Mesenchymal stem cell (in vitro differentiated cells and primary cell): ENCODE data around the gene SH2D7.

Source experiments
- DNase-seq: peaks from one replicate; pipeline ENCODE4 v3.0.0-alpha.2; 2013
- H2AFZ ChIP-seq: one replicate; pipeline ENCODE4 v1.6.1; 2013; ENCODE audit warnings: low read depth, mild to moderate bottlenecking, control low read depth, inconsistent platforms, low read length, moderate library complexity
- H2AK5ac ChIP-seq: 2 replicates; pipeline ENCODE4 v1.6.1; 2013; ENCODE audit warnings: low read length, moderate library complexity, mild to moderate bottlenecking, inconsistent platforms; ENCODE audit not compliant: severe bottlenecking
- H2BK120ac ChIP-seq: one replicate; pipeline ENCODE4 v1.6.1; 2013; ENCODE audit warnings: low read depth, mild to moderate bottlenecking, inconsistent platforms, low read length, moderate library complexity
- H2BK12ac ChIP-seq, 2 experiments: one replicate each; pipeline ENCODE4 v1.6.1; 2013; ENCODE audit warnings: inconsistent platforms in 2 of 2, low read length in 2 of 2, mild to moderate bottlenecking in 2 of 2, moderate library complexity in 2 of 2, control low read depth in 1 of 2
- H2BK15ac ChIP-seq: one replicate; pipeline ENCODE4 v1.6.1; 2013; ENCODE audit warnings: mild to moderate bottlenecking, low read depth, inconsistent platforms; ENCODE audit not compliant: poor library complexity, severe bottlenecking
- H2BK5ac ChIP-seq: 2 replicates; pipeline ENCODE4 v1.6.1; 2013; ENCODE audit warnings: low read depth, mild to moderate bottlenecking, low read length, control low read depth, inconsistent platforms; ENCODE audit not compliant: poor library complexity, severe bottlenecking
- H3K14ac ChIP-seq, 2 experiments: one replicate each; pipeline ENCODE4 v1.6.1; 2013; ENCODE audit warnings: inconsistent platforms in 2 of 2, low read length in 2 of 2, control low read depth in 1 of 2, mild to moderate bottlenecking in 1 of 2, moderate library complexity in 1 of 2
- H3K18ac ChIP-seq, 2 experiments: one replicate each; pipeline ENCODE4 v1.6.1; 2013; ENCODE audit warnings: inconsistent platforms in 2 of 2, low read length in 2 of 2, control low read depth in 1 of 2, low read depth in 1 of 2, mild to moderate bottlenecking in 1 of 2
- H3K23ac ChIP-seq, 2 experiments: one replicate each; pipeline ENCODE4 v1.6.1; 2013; ENCODE audit warnings: inconsistent platforms in 2 of 2, low read length in 2 of 2, mild to moderate bottlenecking in 2 of 2, moderate library complexity in 2 of 2, control low read depth in 1 of 2
- H3K27ac ChIP-seq: 2 replicates; pipeline ENCODE4 v1.5.1; 2013; ENCODE audit warnings: mild to moderate bottlenecking, moderate library complexity, low read length, control low read depth, inconsistent platforms; ENCODE audit not compliant: poor library complexity, severe bottlenecking
- H3K27me3 ChIP-seq, 2 experiments: 2 replicates each; pipeline versions ENCODE4 v1.6.1 to v1.7.0; 2013; ENCODE audit warnings: low read length in 2 of 2, mild to moderate bottlenecking in 2 of 2, moderate library complexity in 2 of 2, control low read depth in 1 of 2, inconsistent platforms in 1 of 2; ENCODE audit not compliant: control insufficient read depth in 1 of 2, insufficient read depth in 1 of 2
- H3K36me3 ChIP-seq, 2 experiments: 2 replicates each; pipeline versions ENCODE4 v1.6.1 to v1.7.0; 2013; ENCODE audit warnings: low read length in 2 of 2, control low read depth in 1 of 2, inconsistent platforms in 1 of 2, low read depth in 1 of 2, mild to moderate bottlenecking in 1 of 2; ENCODE audit not compliant: insufficient read depth in 2 of 2, control insufficient read depth in 1 of 2
- H3K4ac ChIP-seq, 2 experiments: one replicate each; pipeline ENCODE4 v1.6.1; 2013; ENCODE audit warnings: inconsistent platforms in 2 of 2, low read length in 2 of 2, mild to moderate bottlenecking in 2 of 2, moderate library complexity in 2 of 2, control low read depth in 1 of 2, low read depth in 1 of 2
- H3K4me1 ChIP-seq: 2 replicates; pipeline ENCODE4 v1.6.1; 2013; ENCODE audit warnings: low read depth, low read length, control low read depth; ENCODE audit not compliant: control insufficient read depth, insufficient read depth
- H3K4me2 ChIP-seq: 2 replicates; pipeline ENCODE4 v1.6.1; 2013; ENCODE audit warnings: low read length, mild to moderate bottlenecking, inconsistent platforms; ENCODE audit not compliant: poor library complexity, severe bottlenecking
- H3K4me3 ChIP-seq, 2 experiments: 2 replicates each; pipeline versions ENCODE4 v1.5.1 to v1.7.0; 2013; ENCODE audit warnings: low read length in 2 of 2, mild to moderate bottlenecking in 2 of 2, control low read depth in 1 of 2, low read depth in 1 of 2; ENCODE audit not compliant: insufficient read depth in 1 of 2
- H3K79me1 ChIP-seq: replicated peaks from 2 replicates; pipeline ENCODE4 v1.6.1; 2013; ENCODE audit warnings: mild to moderate bottlenecking, control low read depth, low read length, inconsistent platforms; ENCODE audit not compliant: poor library complexity, severe bottlenecking
- H3K9ac ChIP-seq: 2 replicates; pipeline ENCODE4 v1.7.0; 2013; ENCODE audit warnings: mild to moderate bottlenecking, low read length, moderate library complexity
- H3K9me3 ChIP-seq: 2 replicates; pipeline ENCODE4 v1.7.0; 2013; ENCODE audit warnings: mild to moderate bottlenecking, low read length; ENCODE audit not compliant: control insufficient read depth
- H4K8ac ChIP-seq: one replicate; pipeline ENCODE4 v1.6.1; 2013; ENCODE audit warnings: inconsistent platforms, mild to moderate bottlenecking, low read length, moderate library complexity
- H4K91ac ChIP-seq: one replicate; pipeline ENCODE4 v1.6.1; 2013; ENCODE audit warnings: mild to moderate bottlenecking, low read length, inconsistent platforms
- WGBS: methylation state at CpG from one replicate; pipeline ENCODE4 v1.1.7; 2013; ENCODE audit warnings: mixed read lengths; 5-methylcytosine and 5-hydroxymethylcytosine counted together

The SH2D7 gene

GRCh38 chr15:78102211-78102610 is 9.8 kb downstream of the SH2D7 start:
- H4K91ac ChIP-seq: no peak overlapping the region
- no peak overlapping the region for H3K4ac ChIP-seq
- DNase-seq: no peak
- H3K4me2 ChIP-seq: no peak overlapping the region
- no peak overlapping the region for H4K8ac ChIP-seq
- peaks cover 0 to 10% of the 10 kb centered on the region in 2 experiments for H3K36me3 ChIP-seq
- no peaks in the 10 kb centered on the region for H3K79me1 ChIP-seq
- no peak overlapping the region for H2BK12ac ChIP-seq
- peaks cover 14% of the 10 kb centered on the region for H3K4me1 ChIP-seq
- H3K9ac ChIP-seq: no peak overlapping the region
- no peak overlapping the region for H3K23ac ChIP-seq
- H2BK15ac ChIP-seq: no peak overlapping the region
- no peaks in the 10 kb centered on the region for H3K9me3 ChIP-seq
- H2AFZ ChIP-seq: no peak overlapping the region
- no peak overlapping the region for H2AK5ac ChIP-seq
- no peak overlapping the region for H3K27ac ChIP-seq
- 97% methylated on average over 1 of the region's 1 CpG for WGBS
- H2BK5ac ChIP-seq: no peak overlapping the region
- H3K27me3 ChIP-seq: peaks cover 0 to 14% of the 10 kb centered on the region in 2 experiments
- no peak overlapping the region for H2BK120ac ChIP-seq
- no peak overlapping the region for H3K18ac ChIP-seq
- no peak overlapping the region for H3K4me3 ChIP-seq
- H3K14ac ChIP-seq: no peak overlapping the region

GRCh38 chr15:78102741-78103140 is 10.4 kb downstream of the SH2D7 start:
- Histone ChIP-seq H2BK15ac (no peak overlapping the region), H2BK5ac (no peak overlapping the region), H3K18ac (no peak overlapping the region), H3K27me3 (peaks cover 0 to 14% of the 10 kb centered on the region in 2 experiments), H3K9me3 (no peaks in the 10 kb centered on the region), H3K79me1 (no peaks in the 10 kb centered on the region), H3K9ac (no peak overlapping the region), H2AK5ac (peak overlapping the region; percentile 33), H4K91ac (peak overlapping the region; percentile 52), H2AFZ (no peak overlapping the region), H2BK12ac (peak overlapping the region in 1 of 2 experiments; percentile 66), H3K4ac (no peak overlapping the region), H3K36me3 (peaks cover 0 to 13% of the 10 kb centered on the region in 2 experiments), H3K4me2 (no peak overlapping the region), H3K23ac (no peak overlapping the region), H3K27ac (no peak overlapping the region), H4K8ac (no peak overlapping the region), H2BK120ac (no peak overlapping the region), H3K14ac (peak overlapping the region in 1 of 2 experiments; percentile 28), H3K4me1 (peaks cover 14% of the 10 kb centered on the region), H3K4me3 (no peak overlapping the region)
- no peak for DNase-seq
- WGBS: 84% methylated on average over 6 of the region's 6 CpGs

GRCh38 chr15:78103406-78104118 is 11.2 kb downstream of the SH2D7 start:
- H3K9ac ChIP-seq: no peak overlapping the region
- peaks cover 0 to 13% of the 10 kb centered on the region in 2 experiments for H3K36me3 ChIP-seq
- H4K91ac ChIP-seq: no peak overlapping the region
- H2BK12ac ChIP-seq: no peak overlapping the region
- no peak overlapping the region for H2AFZ ChIP-seq
- H2BK120ac ChIP-seq: peak overlapping the region; percentile 6
- DNase-seq: no peak
- H3K27me3 ChIP-seq: peaks cover 0 to 14% of the 10 kb centered on the region in 2 experiments
- WGBS: 87% methylated on average over 12 of the region's 12 CpGs
- peaks cover 16% of the 10 kb centered on the region for H3K4me1 ChIP-seq
- H2BK5ac ChIP-seq: no peak overlapping the region
- H4K8ac ChIP-seq: peak overlapping the region; percentile 28
- no peak overlapping the region for H3K23ac ChIP-seq
- no peak overlapping the region for H3K4me2 ChIP-seq
- no peaks in the 10 kb centered on the region for H3K9me3 ChIP-seq
- no peak overlapping the region for H2AK5ac ChIP-seq
- H3K14ac ChIP-seq: peak overlapping the region in 1 of 2 experiments; percentile 76
- H3K79me1 ChIP-seq: no peaks in the 10 kb centered on the region
- no peak overlapping the region for H3K27ac ChIP-seq
- no peak overlapping the region for H2BK15ac ChIP-seq
- H3K4ac ChIP-seq: no peak overlapping the region
- H3K4me3 ChIP-seq: no peak overlapping the region
- H3K18ac ChIP-seq: peak overlapping the region in 1 of 2 experiments; percentile 37

- H3K9me3 ChIP-seq: no peaks in the 10 kb centered on the region
- H3K4me3 ChIP-seq: no peak overlapping the region
- no peak overlapping the region for H4K91ac ChIP-seq
- peaks cover 16% of the 10 kb centered on the region for H3K4me1 ChIP-seq
- H3K18ac ChIP-seq: no peak overlapping the region
- peak overlapping the region in 1 of 2 experiments; percentile 76 for H3K14ac ChIP-seq
- H2BK120ac ChIP-seq: no peak overlapping the region
- no peaks in the 10 kb centered on the region for H3K79me1 ChIP-seq
- DNase-seq: no peak
- H3K36me3 ChIP-seq: peaks cover 0 to 13% of the 10 kb centered on the region in 2 experiments
- no peak overlapping the region for H2AK5ac ChIP-seq
- no peak overlapping the region for H3K27ac ChIP-seq
- H2BK5ac ChIP-seq: no peak overlapping the region
- no peak overlapping the region for H2BK15ac ChIP-seq
- H4K8ac ChIP-seq: no peak overlapping the region
- peaks cover 0 to 18% of the 10 kb centered on the region in 2 experiments for H3K27me3 ChIP-seq
- H3K4ac ChIP-seq: no peak overlapping the region
- H2BK12ac ChIP-seq: no peak overlapping the region
- H3K4me2 ChIP-seq: no peak overlapping the region
- no peak overlapping the region for H3K9ac ChIP-seq
- WGBS: 90% methylated on average over 4 of the region's 4 CpGs
- no peak overlapping the region for H2AFZ ChIP-seq
- no peak overlapping the region for H3K23ac ChIP-seq
These were observed 11.7 kb downstream of the SH2D7 start for GRCh38 chr15:78104119-78104479.
